ENCODE data around the gene PEDS1. TPM values are rescaled to one million over a fixed set of nuclear protein-coding genes. Genes with fewer than 3 reads are reported as not detected.

PEDS1 gene
- total RNA-seq, 1 experiment from 2014 or later: 37.7 TPM

DNA sequence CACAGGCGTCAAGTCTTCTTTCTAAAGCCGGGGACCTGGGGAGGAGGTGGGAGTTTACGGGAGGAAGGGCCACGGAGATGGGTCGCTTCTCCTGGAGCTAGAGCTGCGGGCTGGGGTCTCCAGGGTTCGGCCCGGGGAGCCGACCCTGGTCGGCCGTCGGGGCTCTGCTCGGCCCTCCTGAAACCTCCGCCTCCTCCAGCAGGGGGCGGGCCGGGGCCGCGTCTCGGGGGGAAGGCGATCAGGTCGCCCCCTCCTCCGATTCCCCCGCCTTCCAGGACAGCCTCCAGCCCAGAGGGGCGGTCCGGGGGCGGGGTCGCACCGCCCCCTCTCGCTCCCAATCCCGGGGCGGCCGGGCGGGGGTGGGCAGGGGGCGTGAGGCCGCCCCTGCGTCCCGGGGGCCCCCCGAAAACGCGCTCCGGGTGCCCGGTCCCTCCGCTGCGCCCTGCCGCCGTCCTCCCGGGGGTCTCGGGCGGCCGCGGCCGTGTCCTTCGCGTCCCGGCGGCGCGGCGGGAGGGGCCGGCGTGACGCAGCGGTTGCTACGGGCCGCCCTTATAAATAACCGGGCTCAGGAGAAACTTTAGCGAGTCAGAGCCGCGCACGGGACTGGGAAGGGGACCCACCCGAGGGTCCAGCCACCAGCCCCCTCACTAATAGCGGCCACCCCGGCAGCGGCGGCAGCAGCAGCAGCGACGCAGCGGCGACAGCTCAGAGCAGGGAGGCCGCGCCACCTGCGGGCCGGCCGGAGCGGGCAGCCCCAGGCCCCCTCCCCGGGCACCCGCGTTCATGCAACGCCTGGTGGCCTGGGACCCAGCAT is 36.9 kb upstream of the PEDS1 start, which contains the start of gene CEBPB:
Gene CEBPB, plus strand, starts transcription at position 580 of the 814 bp plus-strand sequence. Its CDS starts 204 bp downstream, at position 784.
- no peak for TF ChIP-seq EZH2 (IDR thresholded peaks at IDR 0.05; ENCODE audit: low read depth)
- TF ChIP-seq, protein P1, sequence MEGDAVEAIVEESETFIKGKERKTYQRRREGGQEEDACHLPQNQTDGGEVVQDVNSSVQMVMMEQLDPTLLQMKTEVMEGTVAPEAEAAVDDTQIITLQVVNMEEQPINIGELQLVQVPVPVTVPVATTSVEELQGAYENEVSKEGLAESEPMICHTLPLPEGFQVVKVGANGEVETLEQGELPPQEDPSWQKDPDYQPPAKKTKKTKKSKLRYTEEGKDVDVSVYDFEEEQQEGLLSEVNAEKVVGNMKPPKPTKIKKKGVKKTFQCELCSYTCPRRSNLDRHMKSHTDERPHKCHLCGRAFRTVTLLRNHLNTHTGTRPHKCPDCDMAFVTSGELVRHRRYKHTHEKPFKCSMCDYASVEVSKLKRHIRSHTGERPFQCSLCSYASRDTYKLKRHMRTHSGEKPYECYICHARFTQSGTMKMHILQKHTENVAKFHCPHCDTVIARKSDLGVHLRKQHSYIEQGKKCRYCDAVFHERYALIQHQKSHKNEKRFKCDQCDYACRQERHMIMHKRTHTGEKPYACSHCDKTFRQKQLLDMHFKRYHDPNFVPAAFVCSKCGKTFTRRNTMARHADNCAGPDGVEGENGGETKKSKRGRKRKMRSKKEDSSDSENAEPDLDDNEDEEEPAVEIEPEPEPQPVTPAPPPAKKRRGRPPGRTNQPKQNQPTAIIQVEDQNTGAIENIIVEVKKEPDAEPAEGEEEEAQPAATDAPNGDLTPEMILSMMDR (conservative IDR thresholded peaks at IDR 0.05): peak; percentile 86
- no peaks in the 10 kb centered on the region for H3K9me2 ChIP-seq (ENCODE audit: insufficient read depth)
- peaks cover 49% of the 10 kb centered on the region for H3K4me1 ChIP-seq (replicated peaks; ENCODE audit: insufficient read depth)
- H3K27me3 ChIP-seq (ENCODE audit: insufficient read depth, low read depth): no peaks in the 10 kb centered on the region
- H3K9me3 ChIP-seq (ENCODE audit: insufficient read depth, low read depth): no peaks in the 10 kb centered on the region
- H3K36me3 ChIP-seq (ENCODE audit: low read depth): peaks cover 29% of the 10 kb centered on the region
- peak; percentile 86 to 95 for DNase-seq
- peaks cover 72% of the 10 kb centered on the region for H3F3A ChIP-seq (ENCODE audit: insufficient read depth, low read depth)
- no peak within 1 kb of the TSS; the same call in 1 of the 2 replicates for H2AFZ ChIP-seq
- CTCF ChIA-PET: interaction anchor here (0.6 kb wide), 1 partner anchor 147 kb away, joined by 4 read pairs; no protein-coding TSS in a partner anchor
- POLR2A ChIA-PET (ENCODE audit: unreplicated experiment): interaction anchor here (0.6 kb wide), 3 partner anchors 115 to 371 kb away, joined by 3 to 7 read pairs (median 4); no protein-coding TSS in a partner anchor
- peak within 1 kb of the TSS; percentile 88 for H3K4me3 ChIP-seq
- H3K79me2 ChIP-seq (ENCODE audit: low read depth): peaks cover 43% of the 10 kb centered on the region
- H3K27ac ChIP-seq: peak within 1 kb of the TSS; percentile 99
- intact Hi-C loops (cut with micrococcal nuclease; ENCODE audit: unreplicated experiment): loop anchor here (1.0 to 2.0 kb wide), 6 partner anchors 77 to 598 kb away; no protein-coding TSS in a partner anchor
- BruUV-seq (replicated peaks): no TSS peak
- H3K4me2 ChIP-seq: peak within 1 kb of the TSS; percentile 80
- peaks cover 20% of the 10 kb centered on the region for H4K20me1 ChIP-seq (ENCODE audit: insufficient read depth)

DNA sequence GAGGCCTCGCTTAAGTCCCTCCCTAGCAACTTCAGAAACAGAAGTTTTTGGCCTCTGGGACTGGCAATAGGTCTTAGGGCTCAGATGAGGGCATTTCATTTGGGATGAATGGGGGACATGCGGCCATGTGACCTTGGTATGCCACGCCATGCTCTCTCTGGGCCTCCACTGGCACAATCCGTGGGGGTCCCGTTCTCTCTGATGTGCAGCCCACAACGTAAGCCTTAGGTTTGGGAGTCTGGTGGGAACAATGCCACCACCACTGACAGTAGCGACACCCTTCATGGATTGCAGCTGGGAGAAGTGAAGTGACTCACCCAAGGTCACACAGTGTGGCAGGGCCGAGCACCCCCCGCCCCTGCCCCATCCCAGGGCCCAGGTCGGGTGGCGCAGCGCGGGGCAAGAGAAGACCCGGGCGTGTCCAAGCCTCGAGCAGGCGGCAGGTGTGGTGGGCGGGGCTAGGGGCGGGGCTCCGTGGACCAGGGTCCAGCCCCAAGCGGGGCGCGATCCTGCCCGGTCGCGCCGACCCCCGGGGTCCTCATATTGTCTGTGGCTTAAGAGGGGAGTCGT is 36.2 kb upstream of the PEDS1 start:
- POLR2A ChIA-PET (ENCODE audit: unreplicated experiment): no interaction called here
- H3K4me1 ChIP-seq (replicated peaks; ENCODE audit: insufficient read depth): peaks cover 42% of the 10 kb centered on the region

More for the DNA sequence above, 36.2 kb upstream of the PEDS1 start:
- TSS peak; percentile 10 for BruUV-seq (replicated peaks)
- Histone ChIP-seq H3K4me2 (peak overlapping the region; percentile 80), H3K9me2 (ENCODE audit: insufficient read depth) (no peaks in the 10 kb centered on the region), H3K9me3 (ENCODE audit: insufficient read depth, low read depth) (no peaks in the 10 kb centered on the region), H3F3A (ENCODE audit: insufficient read depth, low read depth) (peaks cover 65% of the 10 kb centered on the region), H3K4me3 (peak overlapping the region; percentile 88; the same call in 1 of the 2 replicates), H3K36me3 (ENCODE audit: low read depth) (peaks cover 26% of the 10 kb centered on the region), H3K27ac (peak overlapping the region; percentile 99), H4K20me1 (ENCODE audit: insufficient read depth) (peaks cover 18% of the 10 kb centered on the region), H2AFZ (no peak overlapping the region; the same call in 1 of the 2 replicates), H3K27me3 (ENCODE audit: insufficient read depth, low read depth) (no peaks in the 10 kb centered on the region), H3K79me2 (ENCODE audit: low read depth) (peaks cover 36% of the 10 kb centered on the region)
- no peak for TF ChIP-seq EZH2 (IDR thresholded peaks at IDR 0.05; ENCODE audit: low read depth)
- TF ChIP-seq, protein P1 (conservative IDR thresholded peaks at IDR 0.05): no peak
- intact Hi-C loops (cut with micrococcal nuclease; ENCODE audit: unreplicated experiment): loop anchor here (1.0 to 5.0 kb wide), 7 partner anchors 78 to 599 kb away; no protein-coding TSS in a partner anchor
- CTCF ChIA-PET: interaction anchor here (0.6 kb wide), 1 partner anchor 148 kb away, joined by 4 read pairs; no protein-coding TSS in a partner anchor
- peak; percentile 37 to 67 for DNase-seq

Measured in PC-9 (cell line).